Fibroblast of gingiva (primary cell): ENCODE measurements around the gene CORO1C.

Experiments used
- DNase-seq: peaks from one replicate; pipeline ENCODE4 v3.0.0-alpha.2; 2011; ENCODE audit warnings: low read depth

The CORO1C gene

GRCh38 chr12:108696111-108696995 lies 35.0 kb downstream of the CORO1C start:
- DNase-seq, result peak; percentile 86

GRCh38 chr12:108694812-108695278 lies 36.5 kb downstream of the CORO1C start:
- no peak for DNase-seq

DNA sequence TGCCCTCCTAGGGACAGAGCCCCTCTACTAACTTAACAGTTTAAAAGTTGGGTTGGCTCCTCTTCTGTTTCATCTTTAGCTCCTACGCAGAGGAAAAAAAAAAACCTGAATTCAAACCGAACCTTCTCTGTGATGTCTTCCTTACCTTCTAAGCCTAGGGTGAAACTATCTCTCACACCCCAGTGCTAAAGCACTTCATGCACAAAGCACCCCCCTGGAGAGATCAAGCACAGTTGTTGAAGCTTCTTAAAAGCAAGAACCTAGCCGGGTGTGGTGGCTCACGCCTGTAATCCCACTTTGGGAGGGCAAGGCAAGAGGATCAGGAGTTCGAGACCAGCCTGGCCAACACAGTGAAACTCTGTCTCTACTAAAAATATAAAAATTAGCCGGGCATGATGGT lies 37.6 kb downstream of the CORO1C start:
- no peak for DNase-seq

DNA sequence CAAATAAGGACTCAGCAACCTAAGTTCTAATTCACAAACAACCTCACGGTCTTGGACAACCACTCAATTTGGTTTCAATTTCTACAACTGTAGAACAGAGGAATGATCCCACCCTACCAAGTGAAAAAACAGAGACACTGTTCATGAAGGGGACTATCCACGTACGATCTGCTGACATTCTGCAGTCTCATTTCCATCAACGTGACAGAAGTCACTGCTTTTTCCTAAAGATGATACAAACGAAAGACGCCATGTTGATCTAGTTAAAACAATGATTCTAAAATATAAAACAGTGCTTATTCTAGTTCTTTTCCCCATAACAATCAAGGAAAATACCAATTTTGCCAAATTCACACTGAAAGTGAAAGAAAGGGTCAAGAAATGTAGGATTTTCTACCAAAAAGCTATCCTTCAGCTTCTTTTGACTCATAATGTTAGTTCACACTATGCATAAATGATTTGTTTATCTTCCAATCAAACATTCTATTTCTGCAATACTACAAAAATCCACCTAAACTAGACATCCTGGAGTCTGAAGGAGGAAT lies 38.1 kb downstream of the CORO1C start:
- no peak for DNase-seq

GRCh38 chr12:108691998-108692808 lies 39.1 kb downstream of the CORO1C start:
- peak; percentile 21 for DNase-seq

GRCh38 chr12:108691175-108691997 lies 39.9 kb downstream of the CORO1C start:
- peak; percentile 99 for DNase-seq

DNA sequence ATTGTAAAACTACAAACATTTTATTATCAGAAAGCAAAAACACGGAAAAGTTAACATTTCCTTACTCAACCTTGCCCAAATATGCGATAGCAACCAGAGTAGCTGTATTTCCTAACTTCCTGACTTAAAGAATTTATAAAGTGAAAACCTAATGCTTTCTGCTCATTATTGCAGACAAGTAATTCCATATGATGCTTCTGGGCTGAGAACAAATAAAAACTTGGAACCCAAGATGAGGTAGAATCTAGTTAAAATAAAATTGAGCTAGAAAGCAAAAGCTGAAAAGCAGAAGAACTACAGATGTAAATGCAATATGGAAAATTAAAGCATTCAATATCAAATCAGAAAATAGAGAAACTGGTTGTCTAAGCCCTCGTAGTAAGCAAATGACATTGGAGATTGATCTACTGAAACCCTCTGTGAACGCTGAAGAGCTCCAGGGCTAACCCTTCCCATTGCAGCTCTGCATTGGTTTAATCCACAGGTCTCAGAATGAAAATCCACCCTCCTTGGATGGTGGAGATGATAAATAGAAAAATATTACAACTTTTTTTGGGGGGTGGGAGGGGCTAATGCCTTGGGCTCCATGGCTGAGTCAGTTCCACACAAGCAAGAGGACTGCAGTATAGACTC lies 40.7 kb downstream of the CORO1C start:
- no peak for DNase-seq

- no peak for DNase-seq
Measured at GRCh38 chr12:108690191-108690518, 41.2 kb downstream of the CORO1C start.

DNA sequence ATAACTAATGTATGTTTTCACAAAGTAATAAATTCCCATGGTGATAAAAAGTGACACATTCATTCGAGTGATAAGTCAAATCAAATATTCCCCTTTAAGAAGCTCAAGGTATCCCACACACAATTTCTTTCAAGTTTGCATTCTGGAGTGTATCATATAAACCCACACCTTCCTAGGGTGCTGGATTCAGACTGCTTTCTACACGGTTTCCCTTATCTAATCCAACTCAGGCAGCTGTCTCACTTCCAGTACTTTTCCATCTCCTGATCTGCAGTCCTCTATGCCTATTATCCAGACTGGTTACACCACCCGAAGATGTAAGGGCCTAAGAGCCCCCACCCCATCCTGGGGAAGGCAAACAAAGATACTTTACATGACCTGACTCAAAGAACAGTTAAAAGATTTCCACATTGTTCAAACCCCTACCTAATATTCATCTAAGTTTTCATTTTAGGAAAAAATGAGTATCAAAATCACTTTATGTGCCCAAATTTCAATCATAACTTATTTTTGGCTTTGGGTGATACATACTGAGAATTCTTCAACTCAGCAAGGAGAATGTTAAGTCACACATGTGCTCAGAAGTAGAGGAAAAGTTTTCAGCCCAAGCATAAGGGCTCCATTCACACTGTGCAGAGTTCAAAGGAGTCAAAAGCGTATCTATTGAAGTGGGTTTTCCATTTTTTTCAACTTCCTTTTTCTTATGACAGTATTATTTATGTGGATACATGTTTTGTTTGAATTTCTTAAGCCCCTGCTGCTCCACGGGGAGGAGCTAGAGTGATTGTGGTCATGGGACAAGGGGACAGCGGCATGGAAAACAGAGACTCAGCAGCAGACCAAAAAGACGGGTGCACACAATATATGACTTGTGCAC lies 41.8 kb downstream of the CORO1C start:
- DNase-seq, result peak; percentile 39

DNA sequence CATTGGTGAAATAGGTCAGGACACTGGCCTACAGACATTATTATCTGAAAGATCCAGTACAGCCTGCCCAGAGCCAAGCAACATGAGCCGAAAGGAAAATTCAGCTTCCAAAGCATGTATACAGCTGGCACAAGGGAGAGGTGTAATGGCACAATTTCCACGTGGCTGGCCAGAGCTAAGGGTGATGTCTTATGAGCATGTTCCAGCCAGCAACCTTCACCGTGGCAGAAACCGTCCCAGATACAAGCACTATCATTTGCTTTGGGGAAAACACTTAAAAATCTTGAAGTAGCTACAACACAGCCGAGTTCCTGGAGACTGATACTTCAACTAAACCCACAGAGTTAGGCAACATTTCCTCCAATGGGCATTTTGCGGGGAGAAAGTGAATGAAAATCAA lies 44.5 kb downstream of the CORO1C start:
- DNase-seq, result no peak

GRCh38 chr12:108685469-108686260 lies 45.7 kb downstream of the CORO1C start:
- no peak for DNase-seq

DNA sequence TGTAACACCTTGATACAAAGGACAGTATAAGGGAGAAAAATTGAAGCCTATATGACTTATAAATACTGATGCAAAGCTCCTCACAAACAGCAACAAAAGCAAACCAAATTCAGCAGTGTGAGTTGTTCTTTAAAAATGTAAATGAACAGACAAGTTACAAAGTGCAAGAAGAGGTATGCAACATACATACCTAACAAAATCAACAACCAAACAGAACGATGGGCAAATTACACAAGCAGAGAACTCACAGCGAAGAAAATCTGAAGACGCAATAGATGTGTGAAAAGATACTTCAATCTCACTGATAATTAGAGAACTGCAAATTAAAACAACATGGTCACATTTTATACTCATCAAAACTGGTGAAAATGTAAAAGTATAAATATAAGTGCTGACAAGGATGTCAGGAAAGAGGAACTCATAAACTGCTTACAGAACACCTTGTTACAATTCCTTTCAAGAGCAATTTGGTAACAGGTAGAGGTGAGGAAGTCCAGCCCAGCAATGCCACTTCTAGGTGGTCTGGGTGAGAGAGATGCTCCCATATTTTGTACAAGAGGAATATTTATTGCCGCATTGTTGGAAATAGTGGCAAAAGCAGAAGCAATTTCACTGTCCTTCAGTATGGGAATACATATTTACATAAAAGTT lies 47.3 kb downstream of the CORO1C start:
- DNase-seq, result no peak

DNA sequence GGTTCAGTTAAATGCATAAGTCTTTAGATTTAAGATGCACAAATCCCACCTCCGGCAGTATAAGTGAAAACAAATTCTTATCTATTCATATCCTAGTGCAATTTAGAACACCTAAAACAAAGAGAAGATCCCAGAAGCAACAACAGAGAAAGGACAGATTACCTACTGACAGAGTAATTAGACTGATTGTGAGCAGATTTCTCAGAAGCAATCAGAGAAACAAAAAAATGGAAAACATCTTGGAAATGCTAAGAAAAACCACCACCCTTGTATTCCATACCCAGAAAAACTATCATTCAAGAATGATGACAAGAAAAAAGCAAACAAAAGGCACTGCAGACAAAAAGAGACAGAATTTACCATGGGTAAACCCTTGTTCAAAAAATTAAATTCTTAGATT lies 50.0 kb downstream of the CORO1C start:
- DNase-seq, result no peak

- no peak for DNase-seq
Measured at GRCh38 chr12:108679106-108679681, 52.1 kb downstream of the CORO1C start.

GRCh38 chr12:108678104-108678730 lies 53.1 kb downstream of the CORO1C start:
- DNase-seq, result no peak

DNA sequence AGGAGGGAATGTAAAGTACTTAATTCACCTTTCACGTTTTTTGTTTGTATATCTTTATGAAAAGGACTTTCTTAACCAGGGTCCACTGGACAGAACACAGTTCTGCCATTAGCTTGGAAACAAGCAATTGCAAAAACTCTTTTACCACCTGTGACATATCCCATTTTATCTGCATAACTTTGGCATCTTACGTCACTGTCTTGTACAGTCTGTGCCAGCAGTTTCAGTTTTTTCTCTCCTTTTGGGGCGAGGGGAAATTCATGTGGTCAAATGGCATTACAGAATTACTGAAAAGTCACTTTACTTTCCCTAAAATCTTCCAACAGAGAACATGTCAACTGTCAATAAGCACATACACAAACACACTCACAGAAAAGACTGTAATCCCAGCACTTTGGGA lies 53.9 kb downstream of the CORO1C start:
- no peak for DNase-seq

DNA sequence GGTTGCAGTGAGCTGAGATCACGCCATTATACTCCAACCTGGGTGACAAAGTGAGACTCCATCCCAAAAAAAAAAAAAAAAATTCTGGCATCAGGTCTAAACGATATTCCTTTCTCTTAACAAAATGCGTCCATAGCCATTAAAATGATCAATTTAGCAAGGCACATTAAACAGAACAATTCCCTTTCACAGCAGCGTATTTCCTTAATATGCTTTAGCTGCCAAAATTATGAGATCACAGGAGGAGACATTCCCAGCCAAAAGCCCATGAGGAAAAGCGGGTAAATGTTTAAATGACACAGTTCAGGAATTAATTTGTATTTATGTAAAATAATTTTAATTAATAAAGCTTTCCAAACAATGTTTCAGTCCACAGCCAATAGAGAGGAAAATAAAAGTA lies 54.6 kb downstream of the CORO1C start:
- DNase-seq, result no peak

DNA sequence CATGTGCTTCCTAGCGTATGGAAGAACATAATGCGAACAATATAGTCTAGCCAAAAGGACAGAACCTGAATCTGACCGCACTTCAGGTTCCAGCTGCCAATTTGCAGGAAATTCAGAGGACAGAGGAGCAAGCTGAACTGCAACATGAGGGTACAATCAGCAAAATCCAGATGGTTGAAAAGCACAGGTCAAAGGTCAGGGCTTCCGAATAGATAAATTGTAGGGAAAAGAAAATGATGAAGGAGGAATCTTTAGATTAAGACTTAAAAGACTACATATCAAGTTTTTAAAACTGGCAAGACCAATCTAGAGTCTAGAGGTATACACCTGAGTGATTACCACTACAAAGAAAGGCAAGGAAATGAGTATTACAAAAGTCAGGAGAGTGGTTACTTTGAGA lies 55.5 kb downstream of the CORO1C start:
- DNase-seq, result no peak
